Middle frontal gyrus (tissue), 1 donor: ENCODE results near the gene SSH2.
"Not testable (repeated sequence)": the region's sequence is repeated elsewhere in the genome, so short reads cannot be mapped to it uniquely, and the experiment has no call there.

Source experiments
- DNase-seq: peaks from one replicate; pipeline ENCODE4 v3.0.0-alpha.2; 2015; ENCODE audit warnings: low spot score; ENCODE audit errors: extremely low spot score

Gene SSH2

GRCh38 chr17:29787995-29788394 lies 142.0 kb downstream of the SSH2 start:
- no peak for DNase-seq

GRCh38 chr17:29782917-29783316 lies 147.1 kb downstream of the SSH2 start:
- no peak for DNase-seq

- not testable (repeated sequence) for DNase-seq
Measured at GRCh38 chr17:29779812-29780190, 150.2 kb downstream of the SSH2 start.

- peak; percentile 16 for DNase-seq
Measured at GRCh38 chr17:29778956-29779811, 150.8 kb downstream of the SSH2 start.

- no peak for DNase-seq
Measured at GRCh38 chr17:29777663-29778062, 152.4 kb downstream of the SSH2 start.

- no peak for DNase-seq
Measured at GRCh38 chr17:29776026-29776425, 154.0 kb downstream of the SSH2 start.

- DNase-seq: no peak
Measured at GRCh38 chr17:29772981-29773380, 157.0 kb downstream of the SSH2 start.

- no peak for DNase-seq
Measured at GRCh38 chr17:29771546-29771945, 158.5 kb downstream of the SSH2 start.

- DNase-seq: no peak
Measured at GRCh38 chr17:29769225-29769624, 160.8 kb downstream of the SSH2 start.

GRCh38 chr17:29766796-29767327 lies 163.2 kb downstream of the SSH2 start:
- DNase-seq: no peak

GRCh38 chr17:29764748-29765147 lies 165.3 kb downstream of the SSH2 start:
- no peak for DNase-seq

GRCh38 chr17:29764217-29764616 lies 165.8 kb downstream of the SSH2 start:
- DNase-seq: no peak

- DNase-seq: no peak
Measured at GRCh38 chr17:29763273-29763672, 166.8 kb downstream of the SSH2 start.

GRCh38 chr17:29761040-29761761 lies 168.8 kb downstream of the SSH2 start:
- peak; percentile 28 for DNase-seq

- no peak for DNase-seq
Measured at GRCh38 chr17:29760279-29761039, 169.6 kb downstream of the SSH2 start.

- no peak for DNase-seq
Measured at GRCh38 chr17:29758255-29758654, 171.8 kb downstream of the SSH2 start.

- DNase-seq: no peak
Measured at GRCh38 chr17:29757788-29758187, 172.2 kb downstream of the SSH2 start.

GRCh38 chr17:29753845-29754439 lies 176.1 kb downstream of the SSH2 start:
- DNase-seq: no peak

GRCh38 chr17:29749045-29749825 lies 180.8 kb downstream of the SSH2 start:
- no peak for DNase-seq

GRCh38 chr17:29748400-29748799 lies 181.6 kb downstream of the SSH2 start:
- no peak for DNase-seq
